KMS-11 (cell line): ENCODE results near the gene AIRE.

Experiments
- H2AFZ ChIP-seq: fragments of 200-600 bp; sonication (generic); 2 replicates; pipeline ENCODE4 v1.6.1; 2016; ENCODE audit warnings: antibody characterized with exemption, mixed run types, low read depth
- H3K27ac ChIP-seq: fragments of 200-600 bp; sonication (generic); 2 replicates; pipeline ENCODE4 v1.6.1; 2016; ENCODE audit warnings: mild to moderate bottlenecking, mixed run types
- H3K27me3 ChIP-seq: fragments of 200-600 bp; sonication (generic); 2 replicates; pipeline ENCODE4 v1.6.1; 2017; ENCODE audit warnings: mild to moderate bottlenecking, low read depth, mixed run types, moderate library complexity; ENCODE audit not compliant: insufficient read depth
- H3K36me3 ChIP-seq: fragments of 200-600 bp; sonication (generic); 2 replicates; pipeline ENCODE4 v1.6.1; 2017; ENCODE audit warnings: mild to moderate bottlenecking, mixed run types; ENCODE audit not compliant: insufficient read depth
- H3K4me1 ChIP-seq: fragments of 200-600 bp; sonication (generic); 2 replicates; pipeline ENCODE4 v1.6.1; 2016; ENCODE audit warnings: mild to moderate bottlenecking, low read depth, mixed run types; ENCODE audit not compliant: poor library complexity, severe bottlenecking
- H3K4me2 ChIP-seq: fragments of 200-600 bp; sonication (generic); 2 replicates; pipeline ENCODE4 v1.7.0; 2016; ENCODE audit warnings: mild to moderate bottlenecking, mixed run types
- H3K4me3 ChIP-seq: fragments of 200-600 bp; sonication (generic); IDR thresholded peaks from 2 replicates; pipeline ENCODE4 v1.6.1; 2017; ENCODE audit warnings: low read depth, low read length, mixed read lengths; ENCODE audit not compliant: insufficient read depth
- H3K79me2 ChIP-seq: fragments of 200-600 bp; sonication (generic); 2 replicates; pipeline ENCODE4 v1.6.1; 2016; ENCODE audit warnings: low read depth, mixed run types; ENCODE audit not compliant: insufficient read depth
- H3K9ac ChIP-seq: fragments of 200-600 bp; sonication (generic); 2 replicates; pipeline ENCODE4 v1.6.1; 2016; ENCODE audit warnings: mild to moderate bottlenecking, mixed run types
- H4K20me1 ChIP-seq: fragments of 200-600 bp; sonication (generic); 2 replicates; pipeline ENCODE4 v1.6.1; 2016; ENCODE audit warnings: mild to moderate bottlenecking, mixed run types; ENCODE audit not compliant: insufficient read depth
- CTCF ChIP-seq: fragments of 200-600 bp; sonication (generic); conservative IDR thresholded peaks from 2 replicates; pipeline ENCODE4 v1.6.1; 2017; ENCODE audit warnings: low read depth, mild to moderate bottlenecking, antibody characterized with exemption, low read length, moderate library complexity, mixed read lengths

Gene AIRE

GRCh38 chr21:44329971-44330681 is 44.5 kb downstream of the AIRE start:
- H3K4me2 ChIP-seq, result no peak overlapping the region
- no peak overlapping the region for H3K4me3 ChIP-seq
- H3K4me1 ChIP-seq, result no peaks in the 10 kb centered on the region
- H2AFZ ChIP-seq, result no peak overlapping the region
- H4K20me1 ChIP-seq, result no peaks in the 10 kb centered on the region
- no peaks in the 10 kb centered on the region for H3K36me3 ChIP-seq
- no peaks in the 10 kb centered on the region for H3K27me3 ChIP-seq
- H3K9ac ChIP-seq, result no peak overlapping the region
- H3K27ac ChIP-seq, result no peak overlapping the region
- no peak for TF ChIP-seq CTCF
- no peaks in the 10 kb centered on the region for H3K79me2 ChIP-seq

- H3K4me3 ChIP-seq, result no peak overlapping the region
- H3K27me3 ChIP-seq, result no peaks in the 10 kb centered on the region
- H2AFZ ChIP-seq, result no peak overlapping the region
- no peaks in the 10 kb centered on the region for H3K4me1 ChIP-seq
- no peaks in the 10 kb centered on the region for H4K20me1 ChIP-seq
- no peaks in the 10 kb centered on the region for H3K36me3 ChIP-seq
- TF ChIP-seq CTCF, result no peak
- no peak overlapping the region for H3K4me2 ChIP-seq
- H3K79me2 ChIP-seq, result no peaks in the 10 kb centered on the region
- no peak overlapping the region for H3K9ac ChIP-seq
- H3K27ac ChIP-seq, result no peak overlapping the region
Measured at GRCh38 chr21:44330698-44331097, 45.0 kb downstream of the AIRE start.

DNA sequence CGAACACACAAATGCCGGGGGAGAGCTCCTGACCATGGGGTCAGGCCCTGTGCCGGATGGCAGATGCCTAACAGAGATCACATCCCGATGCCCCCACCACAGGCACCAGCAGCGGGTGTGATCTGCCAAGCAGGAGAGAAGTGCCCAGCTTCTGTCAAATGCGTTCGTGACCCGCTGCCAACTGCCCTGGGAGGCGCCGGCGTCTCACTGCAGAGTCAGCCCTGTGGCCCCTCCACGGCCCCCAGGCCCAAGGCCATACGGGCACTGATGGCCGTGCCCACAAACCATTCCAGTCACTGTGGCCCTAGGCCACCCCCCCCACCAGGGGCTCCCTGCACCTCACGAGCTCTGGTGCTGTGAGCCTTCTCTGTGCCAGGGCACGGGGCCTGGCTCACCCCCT is 45.5 kb downstream of the AIRE start:
- Histone ChIP-seq H3K27ac (no peak overlapping the region), H2AFZ (no peak overlapping the region), H3K4me2 (no peak overlapping the region), H3K27me3 (no peaks in the 10 kb centered on the region), H3K9ac (no peak overlapping the region), H4K20me1 (no peaks in the 10 kb centered on the region), H3K79me2 (no peaks in the 10 kb centered on the region), H3K36me3 (no peaks in the 10 kb centered on the region), H3K4me1 (no peaks in the 10 kb centered on the region), H3K4me3 (no peak overlapping the region)
- no peak for TF ChIP-seq CTCF

GRCh38 chr21:44331650-44332307 is 46.1 kb downstream of the AIRE start:
- H2AFZ ChIP-seq, result no peak overlapping the region
- no peak overlapping the region for H3K9ac ChIP-seq
- H3K27ac ChIP-seq, result no peak overlapping the region
- H3K36me3 ChIP-seq, result no peaks in the 10 kb centered on the region
- H3K4me3 ChIP-seq, result no peak overlapping the region
- H3K79me2 ChIP-seq, result no peaks in the 10 kb centered on the region
- H3K4me2 ChIP-seq, result no peak overlapping the region
- no peak for TF ChIP-seq CTCF
- no peaks in the 10 kb centered on the region for H3K27me3 ChIP-seq
- H4K20me1 ChIP-seq, result no peaks in the 10 kb centered on the region
- H3K4me1 ChIP-seq, result no peaks in the 10 kb centered on the region
